Measurements from ENCODE around the gene UQCRFS1.
A peak's percentile ranks its signal among the peaks of the same experiment; 100 is the strongest.
"Not testable (repeated sequence)": the region's sequence is repeated elsewhere in the genome, so short reads cannot be mapped to it uniquely, and the experiment has no call there.

Gene UQCRFS1

GRCh38 chr19:29212356-29212647 is 649 bp downstream of the UQCRFS1 start:
- DNase-seq: peak; percentile 31

DNA sequence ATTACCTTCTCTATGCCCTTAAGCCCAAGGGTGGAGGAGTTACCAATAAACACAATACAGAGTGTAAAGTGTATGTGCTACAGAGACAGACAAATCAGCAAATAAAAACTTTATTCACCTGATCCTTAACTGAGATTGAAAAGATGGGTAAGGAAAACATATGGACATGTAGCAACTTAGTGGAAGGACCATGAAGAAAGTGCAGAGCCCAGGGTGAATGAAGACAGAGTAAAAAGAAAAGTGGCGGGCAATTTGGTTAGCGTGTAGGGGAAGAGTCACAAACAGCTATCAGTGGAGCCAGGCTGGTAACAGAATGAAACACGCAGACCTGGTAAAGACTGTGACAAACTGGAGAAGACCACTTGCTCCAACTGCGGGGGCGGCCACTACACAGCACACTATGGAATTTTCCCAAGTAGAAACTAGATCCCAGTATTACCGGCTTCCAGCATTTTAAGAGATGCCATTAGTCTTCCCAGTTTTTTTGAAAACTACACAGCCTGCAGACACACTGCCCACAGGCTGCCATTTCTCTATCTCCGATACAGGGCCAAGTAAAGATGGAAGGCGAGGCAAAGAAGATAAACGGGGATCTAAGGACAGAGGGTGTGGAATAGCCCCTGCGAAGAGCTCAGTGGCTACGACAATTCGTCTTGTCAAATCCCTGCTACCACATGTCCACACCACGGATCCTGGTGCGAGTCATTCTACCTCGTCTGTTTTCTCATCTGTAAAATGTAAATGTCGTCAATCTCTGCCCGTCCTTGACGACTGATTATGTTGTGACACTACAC is 1.2 kb downstream of the UQCRFS1 start:
- no peak for DNase-seq

DNA sequence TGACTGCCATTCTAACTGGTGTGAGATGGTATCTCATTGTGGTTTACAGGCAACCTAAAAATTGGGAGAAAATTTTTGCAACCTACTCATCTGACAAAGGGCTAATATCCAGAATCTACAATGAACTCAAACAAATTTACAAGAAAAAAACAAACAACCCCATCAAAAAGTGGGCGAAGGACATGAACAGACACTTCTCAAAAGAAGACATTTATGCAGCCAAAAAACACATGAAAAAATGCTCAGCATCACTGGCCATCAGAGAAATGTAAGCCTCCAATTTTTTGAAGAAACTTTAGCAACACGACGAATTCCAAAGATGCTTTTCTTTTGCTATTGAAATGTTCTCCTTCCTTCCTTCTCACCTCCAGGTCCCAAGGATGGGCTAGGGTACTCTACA is 1.9 kb downstream of the UQCRFS1 start:
- not testable (repeated sequence) for DNase-seq

GRCh38 chr19:29210502-29210901 is 2.4 kb downstream of the UQCRFS1 start:
- not testable (repeated sequence) for DNase-seq

GRCh38 chr19:29207403-29208187 is 5.4 kb downstream of the UQCRFS1 start:
- DNase-seq: not testable (repeated sequence)

GRCh38 chr19:29206453-29206852 is 6.5 kb downstream of the UQCRFS1 start:
- no peak for DNase-seq

GRCh38 chr19:29202281-29202680 is 10.7 kb downstream of the UQCRFS1 start:
- no peak for DNase-seq

DNA sequence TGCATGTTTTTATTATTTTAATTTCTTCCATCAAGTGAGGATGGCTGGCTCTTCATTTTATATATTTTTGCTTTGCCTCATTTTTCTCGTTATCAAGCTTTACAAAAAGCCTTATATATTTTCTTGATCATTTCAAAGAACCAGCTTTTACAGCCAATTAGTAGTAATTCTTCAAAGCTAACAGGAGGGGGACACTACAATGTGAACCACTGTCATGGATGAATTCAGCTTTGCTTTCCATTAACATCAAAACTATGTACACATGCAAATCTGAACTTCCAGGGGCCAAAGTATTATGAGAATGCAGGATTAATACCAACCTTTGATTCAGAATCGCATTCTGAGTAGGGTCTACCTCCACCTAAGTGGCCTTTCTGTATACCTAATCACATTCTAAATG is 11.1 kb downstream of the UQCRFS1 start:
- no peak for DNase-seq

- no peak for DNase-seq
Measured at GRCh38 chr19:29194658-29195057, 18.3 kb downstream of the UQCRFS1 start.

DNA sequence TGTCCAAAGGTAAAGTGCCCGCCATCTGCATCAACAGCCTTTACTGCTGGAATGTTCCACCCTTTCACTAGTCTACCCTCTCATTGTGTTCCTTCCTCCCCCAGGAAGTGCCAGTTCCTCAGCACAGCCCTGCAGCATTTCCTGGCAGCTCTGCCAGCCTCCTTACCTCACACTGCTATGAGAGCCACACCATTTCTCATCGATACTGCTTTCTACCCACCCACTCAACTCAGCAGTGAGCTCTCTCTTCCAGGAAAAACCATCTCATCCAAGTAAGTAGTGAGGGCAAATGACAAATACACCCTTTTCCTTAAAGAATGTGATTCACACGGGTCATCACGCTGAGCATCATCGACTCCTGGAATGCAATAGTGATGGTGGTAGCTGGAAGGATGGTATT is 19.8 kb downstream of the UQCRFS1 start:
- DNase-seq: no peak

DNA sequence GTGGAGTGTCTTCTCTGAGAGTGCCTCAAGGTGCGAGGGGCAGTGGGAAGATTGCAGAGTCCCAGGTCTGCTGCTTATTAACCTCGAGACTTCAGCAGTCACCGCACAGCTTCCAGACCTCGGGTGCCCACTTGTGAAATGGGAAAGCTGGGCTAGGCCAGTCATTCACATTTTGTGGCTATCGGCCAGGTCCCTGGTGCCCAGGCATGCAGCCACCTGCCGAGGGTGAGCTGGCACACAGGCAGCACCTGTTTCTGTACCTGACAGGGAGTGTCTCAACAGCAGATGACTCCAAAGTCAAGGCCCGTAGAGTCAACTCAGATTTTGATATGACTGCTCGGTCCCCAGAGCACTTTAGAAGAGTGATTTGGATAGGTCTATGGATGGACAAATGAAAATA is 21.9 kb downstream of the UQCRFS1 start:
- DNase-seq: no peak

DNA sequence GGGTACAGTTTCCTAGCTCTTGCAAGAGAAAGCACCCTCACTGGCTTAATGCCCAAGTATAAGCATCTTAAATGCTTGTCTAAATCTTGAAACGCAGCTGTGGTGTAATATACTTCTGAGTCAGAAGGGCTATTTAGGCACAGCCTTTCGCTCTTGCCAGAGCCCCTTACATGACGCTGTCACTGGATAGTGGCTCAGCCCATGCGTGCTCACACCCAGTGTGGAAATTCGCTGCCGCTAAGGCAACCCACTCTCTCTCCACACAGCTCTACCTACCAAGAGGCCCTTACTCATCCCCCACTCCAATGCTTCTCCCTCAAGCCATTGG is 24.0 kb downstream of the UQCRFS1 start:
- DNase-seq: no peak

DNA sequence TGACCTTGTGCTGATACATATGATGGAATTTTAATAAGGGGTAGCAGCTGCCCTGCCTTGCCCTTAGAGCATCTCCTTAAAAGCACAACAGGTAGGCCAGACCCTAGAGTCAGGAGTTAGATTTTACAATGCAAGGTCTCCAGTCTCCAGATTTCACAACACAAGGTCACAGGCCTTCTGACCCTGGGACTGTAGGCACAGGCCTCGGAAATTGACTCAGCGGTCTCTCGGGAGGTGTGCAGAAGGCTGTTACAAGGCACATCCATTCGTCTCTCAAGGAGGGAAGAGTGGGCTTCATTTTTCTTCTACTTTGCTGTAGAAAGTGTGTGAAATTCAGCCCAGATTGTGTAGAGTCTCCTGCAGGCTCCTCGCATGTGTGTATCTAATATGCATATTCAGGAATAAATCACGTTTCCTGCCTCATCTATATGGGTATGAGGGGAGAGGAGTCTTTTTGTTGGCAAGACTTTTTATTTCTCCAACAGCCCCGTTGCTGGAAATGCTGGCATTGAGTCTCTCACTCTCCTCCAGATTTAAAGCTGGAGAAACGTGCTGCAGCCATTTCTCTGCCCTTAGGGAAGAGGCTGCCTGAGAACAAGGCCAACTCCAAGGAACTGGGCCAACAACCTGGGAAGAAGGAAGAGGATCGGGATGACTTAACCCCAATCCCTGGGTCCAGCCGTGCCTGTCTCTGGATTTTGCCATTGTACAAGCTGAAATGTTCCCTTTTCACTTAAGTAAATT is 24.5 kb downstream of the UQCRFS1 start:
- no peak for DNase-seq

DNA sequence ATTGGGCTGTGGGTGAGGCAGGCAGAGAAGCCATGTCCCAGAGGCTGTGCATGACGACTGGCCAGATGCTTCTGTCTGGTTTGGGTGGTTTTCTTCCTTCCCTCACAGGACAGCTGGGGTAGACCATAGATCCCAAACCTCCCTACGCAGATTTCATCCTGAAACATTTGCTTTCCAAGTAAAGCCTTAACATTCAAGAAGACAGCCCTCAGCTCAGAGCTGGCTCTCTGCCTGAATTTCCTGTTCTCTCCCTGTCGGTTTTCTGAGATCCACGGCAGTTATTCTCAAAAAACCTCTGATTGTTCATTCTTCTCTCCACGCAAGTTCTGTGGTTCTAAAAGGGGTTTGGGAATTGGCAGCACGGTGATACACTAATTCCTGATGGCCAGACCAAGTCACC is 25.3 kb downstream of the UQCRFS1 start:
- no peak for DNase-seq

- no peak for DNase-seq
Measured at GRCh38 chr19:29185427-29185826, 27.5 kb downstream of the UQCRFS1 start.

- DNase-seq: no peak
Measured at GRCh38 chr19:29176981-29177754, 35.8 kb downstream of the UQCRFS1 start.

GRCh38 chr19:29173896-29174295 is 39.1 kb downstream of the UQCRFS1 start:
- no peak for DNase-seq

DNA sequence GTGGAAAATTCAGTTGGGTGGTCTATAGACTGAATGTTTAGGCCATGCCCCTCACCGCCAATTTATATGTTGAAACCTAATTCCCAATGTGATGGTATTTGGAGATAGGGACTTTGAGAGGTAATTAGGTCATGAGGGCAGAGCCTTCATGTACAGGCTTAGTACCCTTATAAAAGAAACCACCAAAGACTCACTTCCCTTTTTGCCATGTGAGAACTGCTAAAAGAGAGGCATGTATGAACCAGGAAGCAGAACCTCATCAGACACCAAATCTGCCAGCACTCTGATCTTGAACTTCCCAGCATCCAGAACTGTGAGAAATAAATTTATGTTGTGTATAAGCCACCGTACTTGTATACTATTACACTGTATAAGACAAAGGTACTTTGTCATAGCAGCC is 40.6 kb downstream of the UQCRFS1 start:
- no peak for DNase-seq

GRCh38 chr19:29171525-29171924 is 41.4 kb downstream of the UQCRFS1 start:
- no peak for DNase-seq

DNA sequence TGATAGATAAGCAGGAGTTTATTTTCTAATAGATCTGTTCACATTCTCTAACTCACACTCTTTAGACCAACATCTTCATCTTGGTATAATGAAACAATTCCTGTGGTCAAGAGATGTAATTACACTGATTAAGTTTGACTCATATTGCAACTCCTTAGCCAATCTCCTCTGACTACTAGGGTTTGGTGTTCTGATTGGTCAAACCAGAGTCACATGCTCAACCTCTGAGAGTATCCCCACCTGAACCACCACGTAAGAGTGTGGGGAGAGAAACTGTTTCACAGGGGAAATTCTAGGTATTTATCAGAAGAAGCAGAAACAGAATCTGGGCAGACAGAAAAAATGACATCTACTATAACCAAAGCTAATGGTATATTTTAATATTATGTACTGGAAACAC is 42.4 kb downstream of the UQCRFS1 start:
- DNase-seq: no peak

GRCh38 chr19:29162694-29163093 is 50.3 kb downstream of the UQCRFS1 start:
- no peak for DNase-seq

DNA sequence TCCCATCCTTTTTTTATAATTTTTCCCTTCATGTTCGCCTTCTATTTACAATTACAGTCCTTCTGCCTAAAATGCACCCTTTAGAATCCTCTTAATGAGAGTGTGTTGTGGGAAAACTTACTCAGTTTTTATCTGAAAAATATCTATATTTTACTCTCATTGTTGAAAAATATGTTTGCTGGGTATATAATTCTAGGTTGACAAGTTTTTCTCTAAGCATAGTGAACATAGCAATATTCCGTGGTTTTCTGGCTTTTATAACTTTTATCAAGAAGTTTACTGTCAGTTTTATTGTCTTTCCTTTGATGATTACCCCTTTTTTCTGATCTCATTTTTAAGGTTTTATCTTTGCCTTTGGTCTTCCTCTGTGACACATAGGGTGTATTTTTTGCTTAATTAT is 57.3 kb downstream of the UQCRFS1 start:
- no peak for DNase-seq

Data from CD4-positive, alpha-beta T cell treated with Interleukin-17A for 1 hour (primary cell).